ENCODE results near the gene ILRUN. TPM values are rescaled to one million over a fixed set of nuclear protein-coding genes. Genes with fewer than 3 reads are reported as not detected.
A peak's percentile ranks its signal among the peaks of the same experiment; 100 is the strongest.

The ILRUN gene
- total RNA-seq (2011; cell fraction: chromatin; rRNA removed; ENCODE audit: low replicate concordance): 46.7 and 47.2 TPM in 2 replicates
- 30.2 and 32.0 TPM in 2 replicates for total RNA-seq (2011; cell fraction: nucleolus; rRNA removed)
- total RNA-seq (2011; cell fraction: nucleoplasm; rRNA removed): 38.8 and 48.2 TPM in 2 replicates
- total RNA-seq (2014; rRNA removed) (35.7 and 44.7 TPM in 2 replicates), total RNA-seq (2014; rRNA removed; fragmentation: Illumina TruSeq; extraction: Trizol) (54.9 and 57.6 TPM in 2 replicates), total RNA-seq (2015; rRNA removed; fragmentation: Illumina TruSeq; extraction: Trizol) (53.4 and 55.0 TPM in 2 replicates), total RNA-seq (2021) (74.5 and 78.9 TPM in 2 replicates), polyA plus RNA-seq (2011; rRNA removed) (62.1 and 66.1 TPM in 2 replicates), polyA plus RNA-seq (2014; fragmentation: Illumina TruSeq; extraction: Trizol) (70.0 and 74.7 TPM in 2 replicates), polyA plus RNA-seq (2014; fragmentation: Nextera tagmentation; extraction: Ambion mirVana) (10 to 100 TPM; 24.9 to 30.7 TPM), polyA plus RNA-seq (2014; rRNA removed) (42.8 and 44.2 TPM in 2 replicates), polyA minus RNA-seq (2011; rRNA and poly(A)+ RNA removed) (88.9 and 93.9 TPM in 2 replicates), Bru-seq, nascent RNA (percentile 87 among the genes with signal in this experiment), BruChase-seq, experiment 1, labeled RNA remaining after a 2-hour chase (percentile 87 among the genes with signal in this experiment), BruChase-seq, experiment 2, labeled RNA remaining after a 6-hour chase (percentile 87 among the genes with signal in this experiment)
- 53.1 and 62.6 TPM in 2 replicates for polyA plus RNA-seq (2011; cell fraction: cytosol; rRNA removed)
- polyA plus RNA-seq (2011; cell fraction: nucleus; rRNA removed): 26.0 and 30.3 TPM in 2 replicates
- polyA plus RNA-seq (2012): 75.6 and 76.6 TPM in 2 replicates
- polyA minus RNA-seq (2011; cell fraction: cytosol; rRNA and poly(A)+ RNA removed): 48.1 and 57.5 TPM in 2 replicates
- polyA minus RNA-seq (2011; cell fraction: nucleus; rRNA and poly(A)+ RNA removed): 12.9 and 20.4 TPM in 2 replicates
- long read RNA-seq, experiment 1, full-length matches to known transcripts: 62 of 190 reads
- long read RNA-seq, experiment 1, partial matches to known transcripts: 32 of 190 reads
- long read RNA-seq, experiment 1, other reads (novel, unspliced or antisense): 96 of 190 reads
- long read RNA-seq, experiment 2, full-length matches to known transcripts: 30 of 100 reads
- long read RNA-seq, experiment 2, partial matches to known transcripts: 2 of 100 reads
- long read RNA-seq, experiment 2, other reads (novel, unspliced or antisense): 68 of 100 reads
- long read RNA-seq, experiment 3, full-length matches to known transcripts: 4 of 14 reads
- long read RNA-seq, experiment 3, partial matches to known transcripts: 1 of 14 reads
- long read RNA-seq, experiment 3, other reads (novel, unspliced or antisense): 9 of 14 reads

DNA sequence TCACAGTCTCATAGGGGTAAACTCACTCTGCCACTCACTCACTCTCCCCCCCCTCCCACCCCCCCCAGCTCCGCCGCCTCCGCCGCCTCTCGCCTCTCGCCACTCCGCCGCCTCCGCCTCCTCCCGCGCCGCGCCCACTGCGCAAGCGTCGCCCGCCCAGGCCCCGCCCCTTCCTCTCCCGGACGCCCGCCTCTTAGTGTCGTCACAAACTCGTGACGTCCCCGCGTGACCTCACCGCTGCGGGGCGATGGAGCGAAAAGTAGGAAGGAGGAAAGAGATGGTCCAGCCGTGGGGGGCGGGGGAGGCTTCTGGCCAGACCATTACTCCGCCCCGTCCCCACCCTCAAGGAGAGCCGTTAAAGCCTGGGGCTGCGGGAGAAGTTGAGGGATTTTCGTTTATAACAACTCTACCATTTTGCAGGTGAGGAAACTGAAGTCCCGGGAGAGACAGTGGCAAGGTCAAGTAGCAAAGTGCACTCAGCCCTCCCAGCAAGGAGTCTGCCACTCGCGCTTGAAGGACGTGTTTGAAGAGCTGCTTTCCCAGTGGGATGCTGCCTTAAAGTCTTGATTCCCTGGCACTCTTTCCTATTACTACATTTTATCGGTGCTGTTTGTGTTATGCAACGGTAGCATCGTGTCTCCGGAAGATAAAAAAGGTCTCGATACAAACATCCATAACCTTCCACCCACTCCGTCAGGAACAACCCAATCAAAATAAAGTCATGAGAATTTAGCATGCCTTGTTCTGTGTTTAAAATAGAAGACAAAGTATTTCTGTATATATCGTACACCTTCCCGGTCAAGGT, at the start of gene ILRUN:
Gene ILRUN (minus strand): TSS at position 29 of the 805 bp plus-strand sequence. CDS start 164 bp downstream, outside the sequence.
- BruUV-seq (replicated peaks): TSS peak; percentile 99
- Histone ChIP-seq H3K27me3 (ENCODE audit: control insufficient read depth in 2 of 2, insufficient read depth in 2 of 2, low read length in 2 of 2) (no peaks in the 10 kb centered on the region), H3K27ac (ENCODE audit: extremely low read depth, low read depth, low read length) (peak within 1 kb of the TSS; percentile 89), H3K4me2 (ENCODE audit: insufficient read depth, low read length) (peak within 1 kb of the TSS; percentile 94), H3K4me3 (peak within 1 kb of the TSS; percentile 98), H3K9me3 (replicated peaks; ENCODE audit: control insufficient read depth, insufficient read depth, low read depth, low read length) (no peaks in the 10 kb centered on the region), H3K9ac (ENCODE audit: insufficient read depth in 1 of 2, low read depth in 2 of 2, low read length in 2 of 2) (peak within 1 kb of the TSS; percentile 91 to 100), H3K79me2 (ENCODE audit: control insufficient read depth, insufficient read depth, low read length) (peaks cover 50% of the 10 kb centered on the region), H3K36me3 (ENCODE audit: control insufficient read depth, insufficient read depth, low read length) (peaks cover 13% of the 10 kb centered on the region; the same call in 1 of the 3 replicates), H4K20me1 (replicated peaks; ENCODE audit: control insufficient read depth, insufficient read depth, low read length) (no peaks in the 10 kb centered on the region), H2AFZ (ENCODE audit: low read depth, low read length) (peak within 1 kb of the TSS; percentile 86), H3K4me1 (replicated peaks in 1 of 2; ENCODE audit: control insufficient read depth in 2 of 2, insufficient read depth in 2 of 2, low read length in 2 of 2) (peaks cover 17 to 22% of the 10 kb centered on the region in 2 experiments; a peak in 4 of 5 replicates), H3K9me1 (ENCODE audit: control insufficient read depth, insufficient read depth, low read length) (no peaks in the 10 kb centered on the region)
- ChIA-PET POLR2A (interaction anchor here (0.6 to 2.9 kb wide), 8 partner anchors 12 to 77 kb away, joined by 3 to 16 read pairs (median 3); partner anchors contain the start of gene SNRPC), CTCF (ENCODE audit: low intra/inter-chr PET ratio) (interaction anchor here (0.5 to 0.6 kb wide), 3 partner anchors 60 to 271 kb away, joined by 3 to 6 read pairs (median 4); partner anchors contain the start of gene BLTP3A)
- in situ Hi-C loops (cut with MboI): no loop called here
- ATAC-seq (peak; percentile 89), FAIRE-seq (peak; percentile 82), DNase-seq (ENCODE audit: extremely low read depth in 1 of 4, low spot score in 3 of 4) (peak; percentile 96 to 100 (median 98))
- under 1% methylated on average over 30 of the region's 49 CpGs for WGBS (ENCODE audit: insufficient coverage, low coverage, missing lambda C conversion rate)
- intact Hi-C loops (cut with micrococcal nuclease): loop anchor here (2.0 to 5.0 kb wide), 3 partner anchors 60 to 95 kb away; partner anchors contain the start of genes BLTP3A and SNRPC
- TF ChIP-seq CXXC5 (CRISPR knock-in tag; IDR thresholded peaks at IDR 0.05) (peak; percentile 96), HDAC1 (IDR thresholded peaks at IDR 0.05) (peak in 1 of 2 experiments; percentile 39; a peak in 1 of 4 replicates), MYC (IDR thresholded peaks at IDR 0.05; ENCODE audit: low read depth, low read length) (peak; percentile 27; the same call in 1 of the 2 replicates), MYC (CRISPR knock-in tag; IDR thresholded peaks at IDR 0.05; ENCODE audit: borderline replicate concordance, low read depth) (peak; percentile 72; the same call in 1 of the 2 replicates), POLR2G (IDR thresholded peaks at IDR 0.05; ENCODE audit: low read depth, low read length) (peak; percentile 69), BHLHE40 (IDR thresholded peaks at IDR 0.05; ENCODE audit: low read length) (peak; percentile 52), ADNP (tag; IDR thresholded peaks at IDR 0.05) (no peak), BRD9 (IDR thresholded peaks at IDR 0.05; ENCODE audit: low read depth, partially characterized antibody) (peak; percentile 37), ZNF644 (tag; IDR thresholded peaks at IDR 0.05; ENCODE audit: low read depth) (no peak), SP1 (CRISPR knock-in tag; IDR thresholded peaks at IDR 0.05) (peak; percentile 89), DNMT1 (IDR thresholded peaks at IDR 0.05) (no peak), FOXA3 (CRISPR knock-in tag; conservative IDR thresholded peaks at IDR 0.05 in 1 of 2, IDR thresholded peaks at IDR 0.05 in 1 of 2) (peak in 1 of 2 experiments; percentile 65; a peak in 1 of 4 replicates), SMARCB1 (IDR thresholded peaks at IDR 0.05; ENCODE audit: insufficient read length, low read depth) (no peak), POLR2AphosphoS5 (IDR thresholded peaks at IDR 0.05; ENCODE audit: control insufficient read depth, insufficient read depth, low read depth, low read length) (peak; percentile 69; the same call in 1 of the 2 replicates), CEBPG (CRISPR knock-in tag; IDR thresholded peaks at IDR 0.05) (peak; percentile 68), CEBPG (tag; conservative IDR thresholded peaks at IDR 0.05 in 1 of 2, IDR thresholded peaks at IDR 0.05 in 1 of 2) (peak; percentile 73 to 82), NFATC3 (IDR thresholded peaks at IDR 0.05) (peak; percentile 77; the same call in 1 of the 2 replicates)

All from K562 (cell line).